H1 (cell line): Measurements from ENCODE around the gene PRPH2.

Experiments
- EP300 ChIP-seq, 2 experiments: IDR thresholded peaks; 1 replicate in 1 of 2; 2 replicates in 1 of 2; pipeline ENCODE4 v1.6.1; 2011 to 2012; ENCODE audit warnings: low read depth in 2 of 2, low read length in 2 of 2, mild to moderate bottlenecking in 2 of 2, borderline replicate concordance in 1 of 2, inconsistent platforms in 1 of 2, moderate library complexity in 1 of 2
- JUND ChIP-seq: IDR thresholded peaks from 2 replicates; pipeline ENCODE4 v1.6.1; 2011; ENCODE audit warnings: mild to moderate bottlenecking, improper control_type of control experiment, low read length
- POLR2A ChIP-seq, 2 experiments: IDR thresholded peaks; 1 replicate in 1 of 2; 2 replicates in 1 of 2; pipeline ENCODE4 v1.6.1; 2011; ENCODE audit warnings: low read depth in 2 of 2, low read length in 2 of 2, mild to moderate bottlenecking in 2 of 2; ENCODE audit errors: control extremely low read depth in 1 of 2
- RAD21 ChIP-seq, 2 experiments: IDR thresholded peaks in 1 of 2; conservative IDR thresholded peaks in 1 of 2; 2 replicates each; pipeline ENCODE4 v1.6.1; 2011; ENCODE audit warnings: low read depth in 2 of 2, low read length in 2 of 2, improper control_type of control experiment in 1 of 2, inconsistent platforms in 1 of 2, mild to moderate bottlenecking in 1 of 2, moderate library complexity in 1 of 2
- RFX5 ChIP-seq: IDR thresholded peaks from 2 replicates; pipeline ENCODE4 v1.6.1; 2011; ENCODE audit warnings: low read depth, low read length, improper control_type of control experiment, borderline replicate concordance
- TAF1 ChIP-seq: IDR thresholded peaks from 2 replicates; pipeline ENCODE4 v1.6.1; 2011; ENCODE audit warnings: mild to moderate bottlenecking, low read depth, low read length
- ZNF274 ChIP-seq: IDR thresholded peaks from 2 replicates; pipeline ENCODE4 v1.7.0; 2012; ENCODE audit warnings: low read length, borderline replicate concordance; ENCODE audit errors: extremely low read depth
- TF ChIP-seq, protein P1 (sequence below), 3 experiments: IDR thresholded peaks; 1 replicate in 2 of 3; 2 replicates in 1 of 3; pipeline versions ENCODE4 v1.5.1 to v1.6.1; 2011; ENCODE audit warnings: low read length in 3 of 3, mild to moderate bottlenecking in 3 of 3, inconsistent platforms in 2 of 3, low read depth in 1 of 3, moderate library complexity in 1 of 3; ENCODE audit not compliant: insufficient read depth in 1 of 3; ENCODE audit errors: control extremely low read depth in 1 of 3
- TF ChIP-seq, protein P2 (sequence below): fragments of 300-600 bp; sonication (generic); IDR thresholded peaks from 2 replicates; pipeline ENCODE4 v1.7.1; 2012; ENCODE audit warnings: low read length, moderate library complexity, mild to moderate bottlenecking, inconsistent platforms; ENCODE audit not compliant: insufficient replicate concordance
- TF ChIP-seq, protein P3 (sequence below): IDR thresholded peaks from 2 replicates; pipeline ENCODE4 v1.6.1; 2011; ENCODE audit warnings: low read length, improper control_type of control experiment

DNA sequence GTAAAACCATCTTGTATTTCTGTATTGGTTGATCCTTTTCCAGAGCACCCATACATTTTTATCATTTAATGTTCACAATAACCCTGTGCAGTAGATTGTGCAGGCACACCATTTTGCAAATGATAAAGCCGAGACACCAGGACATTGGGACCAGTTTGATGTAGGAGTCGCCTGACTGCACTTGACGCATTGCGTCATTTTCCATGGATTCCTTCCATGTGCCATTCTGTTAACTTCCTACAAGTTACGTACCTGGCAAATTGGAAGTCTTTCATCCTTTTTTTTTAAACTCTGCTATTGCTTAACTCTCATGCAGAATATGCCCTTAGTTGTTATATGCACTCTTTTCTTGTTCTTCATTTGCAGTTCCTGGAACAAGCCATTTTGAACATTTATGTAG lies 43.0 kb downstream of the PRPH2 start:
- TF ChIP-seq, protein P1, sequence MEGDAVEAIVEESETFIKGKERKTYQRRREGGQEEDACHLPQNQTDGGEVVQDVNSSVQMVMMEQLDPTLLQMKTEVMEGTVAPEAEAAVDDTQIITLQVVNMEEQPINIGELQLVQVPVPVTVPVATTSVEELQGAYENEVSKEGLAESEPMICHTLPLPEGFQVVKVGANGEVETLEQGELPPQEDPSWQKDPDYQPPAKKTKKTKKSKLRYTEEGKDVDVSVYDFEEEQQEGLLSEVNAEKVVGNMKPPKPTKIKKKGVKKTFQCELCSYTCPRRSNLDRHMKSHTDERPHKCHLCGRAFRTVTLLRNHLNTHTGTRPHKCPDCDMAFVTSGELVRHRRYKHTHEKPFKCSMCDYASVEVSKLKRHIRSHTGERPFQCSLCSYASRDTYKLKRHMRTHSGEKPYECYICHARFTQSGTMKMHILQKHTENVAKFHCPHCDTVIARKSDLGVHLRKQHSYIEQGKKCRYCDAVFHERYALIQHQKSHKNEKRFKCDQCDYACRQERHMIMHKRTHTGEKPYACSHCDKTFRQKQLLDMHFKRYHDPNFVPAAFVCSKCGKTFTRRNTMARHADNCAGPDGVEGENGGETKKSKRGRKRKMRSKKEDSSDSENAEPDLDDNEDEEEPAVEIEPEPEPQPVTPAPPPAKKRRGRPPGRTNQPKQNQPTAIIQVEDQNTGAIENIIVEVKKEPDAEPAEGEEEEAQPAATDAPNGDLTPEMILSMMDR (IDR thresholded peaks at IDR 0.05; ENCODE audit: control extremely low read depth in 1 of 3, insufficient read depth in 1 of 3, low read depth in 1 of 3, low read length in 3 of 3) = no peak
- TF ChIP-seq, protein P2, sequence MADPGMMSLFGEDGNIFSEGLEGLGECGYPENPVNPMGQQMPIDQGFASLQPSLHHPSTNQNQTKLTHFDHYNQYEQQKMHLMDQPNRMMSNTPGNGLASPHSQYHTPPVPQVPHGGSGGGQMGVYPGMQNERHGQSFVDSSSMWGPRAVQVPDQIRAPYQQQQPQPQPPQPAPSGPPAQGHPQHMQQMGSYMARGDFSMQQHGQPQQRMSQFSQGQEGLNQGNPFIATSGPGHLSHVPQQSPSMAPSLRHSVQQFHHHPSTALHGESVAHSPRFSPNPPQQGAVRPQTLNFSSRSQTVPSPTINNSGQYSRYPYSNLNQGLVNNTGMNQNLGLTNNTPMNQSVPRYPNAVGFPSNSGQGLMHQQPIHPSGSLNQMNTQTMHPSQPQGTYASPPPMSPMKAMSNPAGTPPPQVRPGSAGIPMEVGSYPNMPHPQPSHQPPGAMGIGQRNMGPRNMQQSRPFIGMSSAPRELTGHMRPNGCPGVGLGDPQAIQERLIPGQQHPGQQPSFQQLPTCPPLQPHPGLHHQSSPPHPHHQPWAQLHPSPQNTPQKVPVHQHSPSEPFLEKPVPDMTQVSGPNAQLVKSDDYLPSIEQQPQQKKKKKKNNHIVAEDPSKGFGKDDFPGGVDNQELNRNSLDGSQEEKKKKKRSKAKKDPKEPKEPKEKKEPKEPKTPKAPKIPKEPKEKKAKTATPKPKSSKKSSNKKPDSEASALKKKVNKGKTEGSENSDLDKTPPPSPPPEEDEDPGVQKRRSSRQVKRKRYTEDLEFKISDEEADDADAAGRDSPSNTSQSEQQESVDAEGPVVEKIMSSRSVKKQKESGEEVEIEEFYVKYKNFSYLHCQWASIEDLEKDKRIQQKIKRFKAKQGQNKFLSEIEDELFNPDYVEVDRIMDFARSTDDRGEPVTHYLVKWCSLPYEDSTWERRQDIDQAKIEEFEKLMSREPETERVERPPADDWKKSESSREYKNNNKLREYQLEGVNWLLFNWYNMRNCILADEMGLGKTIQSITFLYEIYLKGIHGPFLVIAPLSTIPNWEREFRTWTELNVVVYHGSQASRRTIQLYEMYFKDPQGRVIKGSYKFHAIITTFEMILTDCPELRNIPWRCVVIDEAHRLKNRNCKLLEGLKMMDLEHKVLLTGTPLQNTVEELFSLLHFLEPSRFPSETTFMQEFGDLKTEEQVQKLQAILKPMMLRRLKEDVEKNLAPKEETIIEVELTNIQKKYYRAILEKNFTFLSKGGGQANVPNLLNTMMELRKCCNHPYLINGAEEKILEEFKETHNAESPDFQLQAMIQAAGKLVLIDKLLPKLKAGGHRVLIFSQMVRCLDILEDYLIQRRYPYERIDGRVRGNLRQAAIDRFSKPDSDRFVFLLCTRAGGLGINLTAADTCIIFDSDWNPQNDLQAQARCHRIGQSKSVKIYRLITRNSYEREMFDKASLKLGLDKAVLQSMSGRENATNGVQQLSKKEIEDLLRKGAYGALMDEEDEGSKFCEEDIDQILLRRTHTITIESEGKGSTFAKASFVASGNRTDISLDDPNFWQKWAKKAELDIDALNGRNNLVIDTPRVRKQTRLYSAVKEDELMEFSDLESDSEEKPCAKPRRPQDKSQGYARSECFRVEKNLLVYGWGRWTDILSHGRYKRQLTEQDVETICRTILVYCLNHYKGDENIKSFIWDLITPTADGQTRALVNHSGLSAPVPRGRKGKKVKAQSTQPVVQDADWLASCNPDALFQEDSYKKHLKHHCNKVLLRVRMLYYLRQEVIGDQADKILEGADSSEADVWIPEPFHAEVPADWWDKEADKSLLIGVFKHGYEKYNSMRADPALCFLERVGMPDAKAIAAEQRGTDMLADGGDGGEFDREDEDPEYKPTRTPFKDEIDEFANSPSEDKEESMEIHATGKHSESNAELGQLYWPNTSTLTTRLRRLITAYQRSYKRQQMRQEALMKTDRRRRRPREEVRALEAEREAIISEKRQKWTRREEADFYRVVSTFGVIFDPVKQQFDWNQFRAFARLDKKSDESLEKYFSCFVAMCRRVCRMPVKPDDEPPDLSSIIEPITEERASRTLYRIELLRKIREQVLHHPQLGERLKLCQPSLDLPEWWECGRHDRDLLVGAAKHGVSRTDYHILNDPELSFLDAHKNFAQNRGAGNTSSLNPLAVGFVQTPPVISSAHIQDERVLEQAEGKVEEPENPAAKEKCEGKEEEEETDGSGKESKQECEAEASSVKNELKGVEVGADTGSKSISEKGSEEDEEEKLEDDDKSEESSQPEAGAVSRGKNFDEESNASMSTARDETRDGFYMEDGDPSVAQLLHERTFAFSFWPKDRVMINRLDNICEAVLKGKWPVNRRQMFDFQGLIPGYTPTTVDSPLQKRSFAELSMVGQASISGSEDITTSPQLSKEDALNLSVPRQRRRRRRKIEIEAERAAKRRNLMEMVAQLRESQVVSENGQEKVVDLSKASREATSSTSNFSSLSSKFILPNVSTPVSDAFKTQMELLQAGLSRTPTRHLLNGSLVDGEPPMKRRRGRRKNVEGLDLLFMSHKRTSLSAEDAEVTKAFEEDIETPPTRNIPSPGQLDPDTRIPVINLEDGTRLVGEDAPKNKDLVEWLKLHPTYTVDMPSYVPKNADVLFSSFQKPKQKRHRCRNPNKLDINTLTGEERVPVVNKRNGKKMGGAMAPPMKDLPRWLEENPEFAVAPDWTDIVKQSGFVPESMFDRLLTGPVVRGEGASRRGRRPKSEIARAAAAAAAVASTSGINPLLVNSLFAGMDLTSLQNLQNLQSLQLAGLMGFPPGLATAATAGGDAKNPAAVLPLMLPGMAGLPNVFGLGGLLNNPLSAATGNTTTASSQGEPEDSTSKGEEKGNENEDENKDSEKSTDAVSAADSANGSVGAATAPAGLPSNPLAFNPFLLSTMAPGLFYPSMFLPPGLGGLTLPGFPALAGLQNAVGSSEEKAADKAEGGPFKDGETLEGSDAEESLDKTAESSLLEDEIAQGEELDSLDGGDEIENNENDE = no peak
- TF ChIP-seq, protein P3, sequence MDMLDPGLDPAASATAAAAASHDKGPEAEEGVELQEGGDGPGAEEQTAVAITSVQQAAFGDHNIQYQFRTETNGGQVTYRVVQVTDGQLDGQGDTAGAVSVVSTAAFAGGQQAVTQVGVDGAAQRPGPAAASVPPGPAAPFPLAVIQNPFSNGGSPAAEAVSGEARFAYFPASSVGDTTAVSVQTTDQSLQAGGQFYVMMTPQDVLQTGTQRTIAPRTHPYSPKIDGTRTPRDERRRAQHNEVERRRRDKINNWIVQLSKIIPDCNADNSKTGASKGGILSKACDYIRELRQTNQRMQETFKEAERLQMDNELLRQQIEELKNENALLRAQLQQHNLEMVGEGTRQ = no peak
- TF ChIP-seq RAD21 (IDR thresholded peaks at IDR 0.05 in 1 of 2, conservative IDR thresholded peaks at IDR 0.05 in 1 of 2; ENCODE audit: low read depth in 2 of 2, low read length in 2 of 2) (no peak), JUND (no peak), POLR2A (IDR thresholded peaks at IDR 0.05; ENCODE audit: control extremely low read depth in 1 of 2, low read depth in 2 of 2, low read length in 2 of 2) (no peak), ZNF274 (no peak), RFX5 (no peak), TAF1 (no peak), EP300 (IDR thresholded peaks at IDR 0.05; ENCODE audit: borderline replicate concordance in 1 of 2, low read depth in 2 of 2, low read length in 2 of 2) (no peak)
